HCT116 (cell line): ENCODE data around the gene CLDN5. TPM values are rescaled to one million over a fixed set of nuclear protein-coding genes. Genes with fewer than 3 reads are reported as not detected.

ENCODE experiments used
- ATAC-seq: fragments of 200-7000 bp; cut with Tn5 transposase; 2 replicates; pipeline ENCODE4 v1.9.1; 2020; ENCODE audit warnings: mild to moderate bottlenecking, moderate library complexity
- BruUV-seq: library from RNA; stranded (reverse); fragments of 400-500 nt; replicated peaks from 2 replicates; lab custom pipeline; 2021; lab: Mats Ljungman, UMichigan
- CTCF ChIA-PET: fragments of 300-600 bp; sonication (Branson Sonifier 250); formaldehyde crosslinking; loops from one replicate; lab custom pipeline; 2021; ENCODE audit warnings: antibody characterized with exemption; lab: Charles Lee
- POLR2A ChIA-PET: fragments of 300-600, 350-600 bp; sonication (Branson Sonifier 250); formaldehyde crosslinking; loops from one replicate; lab custom pipeline; 2021; ENCODE audit warnings: antibody characterized with exemption; lab: Charles Lee
- RAD21 ChIA-PET, 2 experiments: fragments of 300-600 bp; sonication (Branson Sonifier 250); formaldehyde crosslinking; loops; one replicate each; lab custom pipeline; 2023; ENCODE audit warnings: low total read pairs in 2 of 2; ENCODE audit not compliant: uncharacterized antibody in 2 of 2, unreplicated experiment in 2 of 2, low non-redundant PET in 1 of 2; lab: Charles Lee
- DNase-seq: peaks from one replicate; pipeline ENCODE4 v3.0.0-alpha.2; 2010; ENCODE audit warnings: low read depth, low spot score
- H2AFZ ChIP-seq: fragments of 200-600 bp; shearing (Covaris generic), sonication (generic); 2 replicates; pipeline ENCODE4 v1.6.1; 2017; ENCODE audit warnings: low read depth, mixed run types, mixed read lengths, antibody characterized with exemption, low read length; ENCODE audit not compliant: poor library complexity, severe bottlenecking
- H3K27ac ChIP-seq: 2 replicates; pipeline ENCODE4 v1.5.1; 2012; ENCODE audit warnings: low read depth, low read length
- H3K27me3 ChIP-seq: fragments of 200-600 bp; sonication (generic); 2 replicates; pipeline ENCODE4 v1.6.1; 2016; ENCODE audit warnings: mixed run types, low read length, mixed read lengths; ENCODE audit not compliant: insufficient read depth
- H3K36me3 ChIP-seq, 2 experiments: fragments of 200-500 bp in 1 of 2; fragments of 200-600 bp in 1 of 2; sonication (Bioruptor generic) in 1 of 2; sonication (generic) in 1 of 2; 2 replicates each; pipeline versions ENCODE4 v1.5.1 to v1.6.1; 2014 to 2016; ENCODE audit warnings: low read length in 2 of 2, inconsistent platforms in 1 of 2, mixed read lengths in 1 of 2, mixed run types in 1 of 2; ENCODE audit not compliant: insufficient read depth in 2 of 2, control insufficient read depth in 1 of 2
- H3K4me1 ChIP-seq, 2 experiments: fragments of 200-600 bp in 1 of 2; sonication (generic) in 1 of 2; 2 replicates each; pipeline versions ENCODE4 v1.5.1 to v1.6.1; 2012 to 2017; ENCODE audit warnings: low read length in 2 of 2, inconsistent platforms in 1 of 2, mild to moderate bottlenecking in 1 of 2, mixed read lengths in 1 of 2, mixed run types in 1 of 2, moderate library complexity in 1 of 2; ENCODE audit not compliant: insufficient read depth in 2 of 2, control insufficient read depth in 1 of 2
- H3K4me2 ChIP-seq: fragments of 200-600 bp; sonication (generic); 2 replicates; pipeline ENCODE4 v1.6.1; 2017; ENCODE audit warnings: mixed run types, low read length, mixed read lengths
- H3K4me3 ChIP-seq, 2 experiments: fragments of 200-600 bp in 1 of 2; sonication (generic) in 1 of 2; replicated peaks in 1 of 2; 2 replicates each; pipeline ENCODE4 v1.5.1; 2011 to 2016; ENCODE audit warnings: low read length in 2 of 2, control low read depth in 1 of 2, low read depth in 1 of 2, mild to moderate bottlenecking in 1 of 2, mixed read lengths in 1 of 2, mixed run types in 1 of 2
- H3K79me2 ChIP-seq: fragments of 200-600 bp; sonication (generic); 2 replicates; pipeline ENCODE4 v1.6.1; 2017; ENCODE audit warnings: mild to moderate bottlenecking, mixed run types, low read length, moderate library complexity, mixed read lengths; ENCODE audit not compliant: insufficient read depth
- H3K9ac ChIP-seq: fragments of 200-600 bp; sonication (generic); 2 replicates; pipeline ENCODE4 v1.6.1; 2016; ENCODE audit warnings: low read length, mixed read lengths
- H3K9me2 ChIP-seq: fragments of 200-600 bp; sonication (generic), shearing (Covaris generic); 2 replicates; pipeline ENCODE4 v1.6.1; 2017; ENCODE audit warnings: mixed run types, mild to moderate bottlenecking, moderate library complexity; ENCODE audit not compliant: insufficient read depth
- H3K9me3 ChIP-seq, 2 experiments: fragments of 200-500 bp in 1 of 2; fragments of 200-600 bp in 1 of 2; sonication (Bioruptor generic) in 1 of 2; sonication (generic) in 1 of 2; 2 replicates each; pipeline ENCODE4 v1.6.1; 2014 to 2017; ENCODE audit warnings: low read length in 2 of 2, mixed read lengths in 2 of 2, inconsistent platforms in 1 of 2, low read depth in 1 of 2, mild to moderate bottlenecking in 1 of 2, mixed run types in 1 of 2, moderate library complexity in 1 of 2; ENCODE audit not compliant: control insufficient read depth in 1 of 2, insufficient read depth in 1 of 2
- H4K20me1 ChIP-seq: fragments of 200-600 bp; sonication (generic), shearing (Covaris generic); 2 replicates; pipeline ENCODE4 v1.6.1; 2017; ENCODE audit warnings: mixed run types, mild to moderate bottlenecking, moderate library complexity; ENCODE audit not compliant: insufficient read depth
- CBX3 ChIP-seq: IDR thresholded peaks from 2 replicates; pipeline ENCODE4 v1.6.1; 2012; ENCODE audit warnings: low read depth
- CEBPB ChIP-seq: IDR thresholded peaks from 2 replicates; pipeline ENCODE4 v1.6.1; 2012; ENCODE audit warnings: low read depth
- EGR1 ChIP-seq: IDR thresholded peaks from 2 replicates; pipeline ENCODE4 v1.6.1; 2012; ENCODE audit warnings: low read depth
- EZH2 ChIP-seq: fragments of 200-600 bp; sonication (generic); IDR thresholded peaks from 2 replicates; pipeline ENCODE4 v1.6.1; 2017; ENCODE audit warnings: antibody characterized with exemption, mixed run types
- EZH2phosphoT487 ChIP-seq: fragments of 200-600 bp; IDR thresholded peaks from 2 replicates; pipeline ENCODE4 v1.6.1; 2018; ENCODE audit warnings: antibody characterized with exemption, borderline replicate concordance
- FOSL1 ChIP-seq: IDR thresholded peaks from 2 replicates; pipeline ENCODE4 v1.6.1; 2012; ENCODE audit warnings: low read depth
- JUND ChIP-seq: IDR thresholded peaks from 2 replicates; pipeline ENCODE4 v1.6.1; 2012
- POLR2A ChIP-seq: IDR thresholded peaks from 2 replicates; pipeline ENCODE4 v1.7.0; 2011; ENCODE audit warnings: borderline replicate concordance; ENCODE audit not compliant: insufficient read depth, insufficient read length; ENCODE audit errors: extremely low read depth
- POLR2AphosphoS5 ChIP-seq: IDR thresholded peaks from 2 replicates; pipeline ENCODE4 v1.6.1; 2011; ENCODE audit warnings: mild to moderate bottlenecking, low read depth, low read length, moderate library complexity
- SRF ChIP-seq: IDR thresholded peaks from 2 replicates; pipeline ENCODE4 v1.6.1; 2012; ENCODE audit warnings: low read depth
- ZNF274 ChIP-seq: fragments of 200-500 bp; sonication (Bioruptor generic); IDR thresholded peaks from 2 replicates; pipeline ENCODE4 v1.6.1; 2014; ENCODE audit warnings: mild to moderate bottlenecking, low read depth, low read length, inconsistent platforms
- intact Hi-C: fragments of 100-400 bp; cut with micrococcal nuclease; formaldehyde crosslinking; loops from 2 replicates; pipeline ENCODE4 v1.10.0; 2022
- total RNA-seq: library from RNA; stranded (reverse); gene quantifications from one replicate; pipeline ENCODE4 v1.2.1, GENCODE V29; 2021; ENCODE audit not compliant: unreplicated experiment
- TF ChIP-seq, protein P1 (sequence below): IDR thresholded peaks from 2 replicates; pipeline ENCODE4 v1.6.1; 2012; ENCODE audit warnings: low read depth
- TF ChIP-seq, protein P2 (sequence below): IDR thresholded peaks from 2 replicates; pipeline ENCODE4 v1.6.1; 2011; ENCODE audit warnings: mild to moderate bottlenecking, low read length, moderate library complexity; ENCODE audit not compliant: insufficient replicate concordance; ENCODE audit errors: extremely low read depth
- TF ChIP-seq, protein P3 (sequence below): IDR thresholded peaks from 2 replicates; pipeline ENCODE4 v1.6.1; 2012

Gene CLDN5
- total RNA-seq, 1 experiment from 2014 or later, result 0.32 TPM

DNA sequence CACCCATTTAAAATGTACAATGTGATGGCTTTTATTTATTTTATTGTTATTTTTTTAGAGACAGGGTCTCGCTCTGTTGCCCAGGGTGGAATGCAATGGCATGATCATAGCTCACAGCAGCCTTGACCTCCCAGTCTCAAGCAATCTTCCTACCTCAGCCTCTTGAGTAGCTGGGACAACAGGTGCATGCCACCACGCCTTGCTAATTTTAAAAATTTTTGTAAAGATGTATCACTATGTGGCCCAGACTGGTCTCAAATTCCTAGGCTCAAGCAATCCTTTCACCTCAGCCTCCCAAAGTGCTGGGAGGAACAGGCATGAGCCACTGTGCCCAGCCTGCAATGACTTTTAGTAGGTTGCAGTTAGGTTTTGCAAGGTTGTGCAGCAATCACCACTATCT is 14.3 kb downstream of the CLDN5 start:
- no peak overlapping the region for H3K4me3 ChIP-seq
- no peaks in the 10 kb centered on the region for H3K9me2 ChIP-seq
- H2AFZ ChIP-seq, result no peak overlapping the region
- ChIA-PET RAD21 (no interaction called here), CTCF (no interaction called here), POLR2A (no interaction called here)
- H3K4me1 ChIP-seq, result no peaks in the 10 kb centered on the region
- no peak overlapping the region for H3K9ac ChIP-seq
- BruUV-seq, result no TSS peak
- DNase-seq (no peak), ATAC-seq (no peak)
- no peaks in the 10 kb centered on the region for H3K9me3 ChIP-seq
- TF ChIP-seq, protein P1, sequence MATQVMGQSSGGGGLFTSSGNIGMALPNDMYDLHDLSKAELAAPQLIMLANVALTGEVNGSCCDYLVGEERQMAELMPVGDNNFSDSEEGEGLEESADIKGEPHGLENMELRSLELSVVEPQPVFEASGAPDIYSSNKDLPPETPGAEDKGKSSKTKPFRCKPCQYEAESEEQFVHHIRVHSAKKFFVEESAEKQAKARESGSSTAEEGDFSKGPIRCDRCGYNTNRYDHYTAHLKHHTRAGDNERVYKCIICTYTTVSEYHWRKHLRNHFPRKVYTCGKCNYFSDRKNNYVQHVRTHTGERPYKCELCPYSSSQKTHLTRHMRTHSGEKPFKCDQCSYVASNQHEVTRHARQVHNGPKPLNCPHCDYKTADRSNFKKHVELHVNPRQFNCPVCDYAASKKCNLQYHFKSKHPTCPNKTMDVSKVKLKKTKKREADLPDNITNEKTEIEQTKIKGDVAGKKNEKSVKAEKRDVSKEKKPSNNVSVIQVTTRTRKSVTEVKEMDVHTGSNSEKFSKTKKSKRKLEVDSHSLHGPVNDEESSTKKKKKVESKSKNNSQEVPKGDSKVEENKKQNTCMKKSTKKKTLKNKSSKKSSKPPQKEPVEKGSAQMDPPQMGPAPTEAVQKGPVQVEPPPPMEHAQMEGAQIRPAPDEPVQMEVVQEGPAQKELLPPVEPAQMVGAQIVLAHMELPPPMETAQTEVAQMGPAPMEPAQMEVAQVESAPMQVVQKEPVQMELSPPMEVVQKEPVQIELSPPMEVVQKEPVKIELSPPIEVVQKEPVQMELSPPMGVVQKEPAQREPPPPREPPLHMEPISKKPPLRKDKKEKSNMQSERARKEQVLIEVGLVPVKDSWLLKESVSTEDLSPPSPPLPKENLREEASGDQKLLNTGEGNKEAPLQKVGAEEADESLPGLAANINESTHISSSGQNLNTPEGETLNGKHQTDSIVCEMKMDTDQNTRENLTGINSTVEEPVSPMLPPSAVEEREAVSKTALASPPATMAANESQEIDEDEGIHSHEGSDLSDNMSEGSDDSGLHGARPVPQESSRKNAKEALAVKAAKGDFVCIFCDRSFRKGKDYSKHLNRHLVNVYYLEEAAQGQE, result no peak
- TF ChIP-seq EGR1 (no peak), CEBPB (no peak), EZH2phosphoT487 (no peak), ZNF274 (no peak), CBX3 (no peak), SRF (no peak), POLR2AphosphoS5 (no peak), FOSL1 (no peak), JUND (no peak), POLR2A (no peak), EZH2 (no peak)
- TF ChIP-seq, protein P2, sequence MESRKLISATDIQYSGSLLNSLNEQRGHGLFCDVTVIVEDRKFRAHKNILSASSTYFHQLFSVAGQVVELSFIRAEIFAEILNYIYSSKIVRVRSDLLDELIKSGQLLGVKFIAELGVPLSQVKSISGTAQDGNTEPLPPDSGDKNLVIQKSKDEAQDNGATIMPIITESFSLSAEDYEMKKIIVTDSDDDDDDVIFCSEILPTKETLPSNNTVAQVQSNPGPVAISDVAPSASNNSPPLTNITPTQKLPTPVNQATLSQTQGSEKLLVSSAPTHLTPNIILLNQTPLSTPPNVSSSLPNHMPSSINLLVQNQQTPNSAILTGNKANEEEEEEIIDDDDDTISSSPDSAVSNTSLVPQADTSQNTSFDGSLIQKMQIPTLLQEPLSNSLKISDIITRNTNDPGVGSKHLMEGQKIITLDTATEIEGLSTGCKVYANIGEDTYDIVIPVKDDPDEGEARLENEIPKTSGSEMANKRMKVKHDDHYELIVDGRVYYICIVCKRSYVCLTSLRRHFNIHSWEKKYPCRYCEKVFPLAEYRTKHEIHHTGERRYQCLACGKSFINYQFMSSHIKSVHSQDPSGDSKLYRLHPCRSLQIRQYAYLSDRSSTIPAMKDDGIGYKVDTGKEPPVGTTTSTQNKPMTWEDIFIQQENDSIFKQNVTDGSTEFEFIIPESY, result no peak
- TF ChIP-seq, protein P3, sequence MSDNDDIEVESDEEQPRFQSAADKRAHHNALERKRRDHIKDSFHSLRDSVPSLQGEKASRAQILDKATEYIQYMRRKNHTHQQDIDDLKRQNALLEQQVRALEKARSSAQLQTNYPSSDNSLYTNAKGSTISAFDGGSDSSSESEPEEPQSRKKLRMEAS, result no peak
- H3K4me2 ChIP-seq, result no peak overlapping the region
- H3K27me3 ChIP-seq, result no peaks in the 10 kb centered on the region
- no peak overlapping the region for H3K27ac ChIP-seq
- no peaks in the 10 kb centered on the region for H4K20me1 ChIP-seq
- H3K36me3 ChIP-seq, result peaks cover 7 to 38% of the 10 kb centered on the region in 2 experiments; a peak in 3 of 4 replicates
- H3K79me2 ChIP-seq, result no peaks in the 10 kb centered on the region
- intact Hi-C loops, result no loop called here
